DND-41 (cell line): ENCODE results near the gene OR10J1.

ENCODE experiments used
- ATAC-seq: fragments of 200-7000 bp; cut with Tn5 transposase; 3 replicates; pipeline ENCODE4 v1.9.1; 2021; ENCODE audit warnings: low read depth; ENCODE audit not compliant: insufficient read depth
- DNase-seq: peaks from one replicate; pipeline ENCODE4 v3.0.0-alpha.2; 2020
- H2AFZ ChIP-seq: 2 replicates; pipeline ENCODE4 v1.6.0; 2012; ENCODE audit warnings: low read depth, low read length
- H3K27ac ChIP-seq: 2 replicates; pipeline ENCODE4 v1.5.1; 2012; ENCODE audit warnings: low read length, inconsistent platforms
- H3K27me3 ChIP-seq: fragments of 200-600 bp; sonication (generic); 2 replicates; pipeline ENCODE4 v1.6.0; 2012; ENCODE audit warnings: low read length, mild to moderate bottlenecking, inconsistent platforms; ENCODE audit not compliant: insufficient read depth, poor library complexity
- H3K36me3 ChIP-seq: 2 replicates; pipeline ENCODE4 v1.5.1; 2012; ENCODE audit warnings: low read length, inconsistent platforms; ENCODE audit not compliant: insufficient read depth
- H3K4me1 ChIP-seq: 2 replicates; pipeline ENCODE4 v1.5.1; 2012; ENCODE audit warnings: mild to moderate bottlenecking, low read length; ENCODE audit not compliant: insufficient read depth
- H3K4me2 ChIP-seq: 2 replicates; pipeline ENCODE4 v1.6.0; 2012; ENCODE audit warnings: mild to moderate bottlenecking, moderate library complexity, low read length, inconsistent platforms; ENCODE audit not compliant: insufficient read depth
- H3K4me3 ChIP-seq, 2 experiments: fragments of 200-600 bp in 1 of 2; shearing (Covaris generic) in 1 of 2; 2 replicates each; pipeline ENCODE4 v1.5.1; 2012 to 2016; ENCODE audit warnings: inconsistent platforms in 2 of 2, low read length in 2 of 2, mild to moderate bottlenecking in 2 of 2, low read depth in 1 of 2, moderate library complexity in 1 of 2
- H3K79me2 ChIP-seq: 2 replicates; pipeline ENCODE4 v1.6.0; 2012; ENCODE audit warnings: low read length, inconsistent platforms; ENCODE audit not compliant: insufficient read depth
- H3K9ac ChIP-seq: 2 replicates; pipeline ENCODE4 v1.6.0; 2012; ENCODE audit warnings: low read depth, mild to moderate bottlenecking, inconsistent platforms, low read length, moderate library complexity
- H3K9me3 ChIP-seq: 2 replicates; pipeline ENCODE4 v1.5.1; 2012; ENCODE audit warnings: low read length, moderate library complexity, mild to moderate bottlenecking, inconsistent platforms; ENCODE audit not compliant: insufficient read depth, severe bottlenecking
- H4K20me1 ChIP-seq: 2 replicates; pipeline ENCODE4 v1.6.0; 2012; ENCODE audit warnings: low read length; ENCODE audit not compliant: insufficient read depth
- CTCF ChIP-seq: IDR thresholded peaks from 2 replicates; pipeline ENCODE4 v1.5.1; 2012; ENCODE audit warnings: borderline replicate concordance, low read length, moderate library complexity, mild to moderate bottlenecking; ENCODE audit not compliant: poor library complexity, severe bottlenecking; ENCODE audit errors: extremely low read depth
- EZH2 ChIP-seq: IDR thresholded peaks from 3 replicates; pipeline ENCODE4 v1.6.1; 2012; ENCODE audit warnings: borderline replicate concordance, low read depth, mild to moderate bottlenecking, moderate library complexity, low read length, inconsistent platforms; ENCODE audit not compliant: severe bottlenecking

The OR10J1 gene, protein sequence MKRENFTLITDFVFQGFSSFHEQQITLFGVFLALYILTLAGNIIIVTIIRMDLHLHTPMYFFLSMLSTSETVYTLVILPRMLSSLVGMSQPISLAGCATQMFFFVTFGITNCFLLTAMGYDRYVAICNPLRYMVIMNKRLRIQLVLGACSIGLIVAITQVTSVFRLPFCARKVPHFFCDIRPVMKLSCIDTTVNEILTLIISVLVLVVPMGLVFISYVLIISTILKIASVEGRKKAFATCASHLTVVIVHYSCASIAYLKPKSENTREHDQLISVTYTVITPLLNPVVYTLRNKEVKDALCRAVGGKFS

DNA sequence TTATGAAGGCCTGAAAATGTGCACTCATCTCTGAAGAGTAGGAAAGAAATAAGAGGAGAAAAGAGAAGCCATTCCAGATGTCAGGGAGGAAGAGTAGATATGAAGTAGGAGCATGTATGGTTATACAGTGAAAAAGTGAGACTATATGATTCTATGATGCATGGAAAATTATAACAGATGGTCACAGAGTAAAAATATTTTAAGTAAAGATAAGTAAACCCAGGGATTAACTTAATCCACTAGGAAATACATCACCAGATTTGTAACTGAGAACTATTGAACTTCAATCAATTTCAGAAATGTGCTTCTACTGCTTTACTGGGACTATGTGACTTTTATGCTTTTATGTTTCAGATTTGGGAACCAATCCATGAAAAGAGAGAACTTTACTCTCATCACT, at the start of gene OR10J1:
Gene OR10J1 (plus strand): TSS at position 301 of the 400 bp plus-strand sequence. CDS start 70 bp downstream, at position 371.
- Histone ChIP-seq H3K9me3 (no peaks in the 10 kb centered on the region), H2AFZ (no peak within 1 kb of the TSS), H3K79me2 (no peaks in the 10 kb centered on the region), H3K4me3 (no peak within 1 kb of the TSS), H3K27me3 (no peaks in the 10 kb centered on the region), H3K4me1 (no peaks in the 10 kb centered on the region), H4K20me1 (no peaks in the 10 kb centered on the region), H3K9ac (no peak within 1 kb of the TSS), H3K36me3 (no peaks in the 10 kb centered on the region), H3K27ac (no peak within 1 kb of the TSS), H3K4me2 (no peak within 1 kb of the TSS)
- no peak for DNase-seq
- TF ChIP-seq CTCF (no peak), EZH2 (no peak)
- ATAC-seq = no peak

DNA sequence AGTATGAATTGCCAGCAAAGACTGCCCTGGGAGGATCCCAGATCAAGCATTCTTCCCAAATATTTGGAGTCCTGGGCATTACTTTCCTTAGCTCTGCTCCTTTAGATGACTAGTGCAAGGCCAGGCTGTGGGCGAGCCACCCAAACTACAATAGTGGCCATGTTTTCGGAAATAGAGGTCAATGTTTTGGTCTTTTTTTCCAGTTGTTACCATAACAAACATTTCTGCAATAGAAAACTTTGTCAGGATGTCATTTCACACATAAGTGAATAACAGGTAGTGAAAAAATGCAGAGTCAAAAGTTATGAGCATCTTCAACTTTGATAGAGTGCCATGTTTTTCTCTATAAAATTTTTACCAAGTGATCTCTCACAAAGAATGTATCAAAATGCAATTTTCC, 32.7 kb upstream of the OR10J1 start:
- Histone ChIP-seq H3K27me3 (no peaks in the 10 kb centered on the region), H3K27ac (no peak overlapping the region), H3K4me1 (no peaks in the 10 kb centered on the region), H3K79me2 (no peaks in the 10 kb centered on the region), H2AFZ (no peak overlapping the region), H3K4me3 (no peak overlapping the region), H4K20me1 (no peaks in the 10 kb centered on the region), H3K4me2 (no peak overlapping the region), H3K9ac (no peak overlapping the region), H3K36me3 (no peaks in the 10 kb centered on the region), H3K9me3 (no peaks in the 10 kb centered on the region)
- TF ChIP-seq EZH2 (no peak), CTCF (no peak)
- DNase-seq = no peak
- ATAC-seq = no peak

DNA sequence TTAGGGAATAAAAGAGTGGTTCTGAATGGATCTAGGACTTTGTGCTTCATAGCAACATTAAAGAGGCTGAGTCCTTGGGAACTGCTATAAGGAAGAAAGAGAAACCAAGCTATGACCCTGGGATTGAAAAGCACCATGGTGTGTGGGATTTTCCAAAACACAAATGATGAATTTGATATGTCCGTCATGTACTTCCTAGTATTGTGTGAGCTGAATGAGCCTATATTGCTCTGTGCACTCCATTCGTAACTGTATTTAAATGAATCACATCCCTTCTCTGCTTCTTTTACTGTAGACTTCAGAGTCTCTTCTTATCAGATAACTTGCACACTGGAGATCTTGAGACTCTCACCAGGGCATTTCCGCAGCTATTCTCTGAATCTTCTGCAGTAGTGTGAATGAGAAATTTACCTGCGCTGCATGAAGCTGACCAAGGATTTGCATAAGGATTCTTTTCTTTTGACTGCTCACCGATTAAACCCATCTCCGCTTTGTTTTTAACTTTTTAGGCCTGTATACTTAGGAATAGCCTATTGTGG, 30.6 kb upstream of the OR10J1 start:
- no peaks in the 10 kb centered on the region for H3K9me3 ChIP-seq
- ATAC-seq = no peak
- no peak overlapping the region for H3K9ac ChIP-seq

More for the DNA sequence above, 30.6 kb upstream of the OR10J1 start:
- no peak for DNase-seq
- no peak overlapping the region for H2AFZ ChIP-seq
- TF ChIP-seq EZH2 = no peak
- no peak for TF ChIP-seq CTCF
- no peaks in the 10 kb centered on the region for H3K27me3 ChIP-seq
- no peaks in the 10 kb centered on the region for H3K4me1 ChIP-seq
- no peak overlapping the region for H3K4me3 ChIP-seq
- H3K4me2 ChIP-seq = no peak overlapping the region
- no peaks in the 10 kb centered on the region for H4K20me1 ChIP-seq
- no peaks in the 10 kb centered on the region for H3K79me2 ChIP-seq
- H3K36me3 ChIP-seq = no peaks in the 10 kb centered on the region
- no peak overlapping the region for H3K27ac ChIP-seq
